HepG2 (cell line): ENCODE results near the gene NPHP1.

Experiments
- CTCF ChIP-seq: sonication (generic); formaldehyde crosslinking; IDR thresholded peaks from 2 replicates; pipeline ENCODE4 v1.5.0; 2020; ENCODE audit warnings: mild to moderate bottlenecking, missing genetic modification reagents, moderate library complexity
- KLF16 ChIP-seq, 2 experiments: sonication (generic) in 1 of 2; formaldehyde crosslinking in 1 of 2; IDR thresholded peaks; 2 replicates each; pipeline versions ENCODE4 v1.6.1 to v1.8.0; 2016 to 2023; ENCODE audit warnings: missing genetic modification reagents in 2 of 2, missing compliant biosample characterization in 1 of 2
- ZBTB1 ChIP-seq: sonication (generic); formaldehyde crosslinking; IDR thresholded peaks from 2 replicates; pipeline ENCODE4 v1.4.0; 2020; ENCODE audit warnings: missing genetic modification reagents, borderline replicate concordance

GRCh38 chr2:110103061-110103961 lies 101.5 kb downstream of the NPHP1 start:
- no peak for TF ChIP-seq CTCF (CRISPR knock-in tag)
- no peak for TF ChIP-seq ZBTB1 (CRISPR knock-in tag)
- no peak for TF ChIP-seq KLF16 (CRISPR knock-in tag; IDR thresholded peaks at IDR 0.05)
